Measurements from ENCODE around the gene NEUROD6.

Gene NEUROD6

DNA sequence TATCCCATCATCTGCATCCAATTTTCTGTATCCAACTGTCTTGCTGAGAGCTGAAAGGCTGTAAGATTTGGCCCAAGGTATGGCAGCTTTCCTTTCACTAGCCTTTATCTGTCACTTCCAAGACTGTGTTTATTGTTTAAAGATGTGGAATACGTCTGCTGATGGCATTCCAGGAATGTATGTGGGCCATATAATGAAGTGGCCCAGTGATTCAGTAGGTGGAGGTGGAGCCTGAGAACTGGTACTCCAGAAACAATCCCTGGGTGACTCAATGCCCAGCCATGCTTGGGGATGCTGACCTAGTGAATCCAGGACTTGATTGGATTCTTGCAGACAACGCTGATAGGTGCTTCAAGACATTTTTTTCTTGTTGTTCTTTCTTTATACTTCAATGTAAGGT lies 13.5 kb downstream of the NEUROD6 start:
- no peak for DNase-seq

DNA sequence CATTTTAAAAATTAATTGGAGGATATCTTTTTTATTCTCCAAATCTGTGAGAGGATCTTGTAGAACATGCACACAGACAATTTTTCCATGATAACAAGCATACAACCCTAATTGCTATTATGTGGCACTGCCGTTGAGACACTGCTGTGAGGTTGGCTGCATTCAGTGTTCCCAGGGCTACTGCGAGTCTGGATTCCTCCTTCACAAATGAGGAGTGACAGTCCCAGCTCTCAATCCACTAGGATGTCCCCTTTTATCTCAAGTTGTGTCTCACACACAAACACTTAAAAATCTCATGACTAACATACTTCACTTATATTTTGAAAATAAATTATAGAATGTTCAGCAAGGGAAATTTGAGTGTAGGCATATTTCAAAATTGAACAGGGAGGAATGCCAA lies 14.1 kb downstream of the NEUROD6 start:
- no peak for DNase-seq

DNA sequence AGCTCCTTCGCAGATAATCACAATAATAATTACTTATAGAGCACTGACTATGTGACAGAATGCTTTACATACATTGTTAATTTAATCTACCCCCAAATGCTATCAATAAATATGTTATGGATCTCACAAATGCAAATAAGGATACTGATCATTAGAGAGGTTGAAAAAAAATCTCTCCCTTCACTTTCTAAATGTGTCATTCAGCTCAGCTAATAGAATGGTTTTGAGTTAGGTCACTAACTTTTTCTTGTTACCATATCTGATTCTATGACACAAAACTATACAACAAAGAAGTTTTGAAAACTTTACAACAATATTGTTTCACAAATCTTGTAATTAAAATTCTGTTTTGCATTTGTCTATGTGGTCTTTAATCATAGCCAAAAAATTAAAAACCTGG lies 17.4 kb downstream of the NEUROD6 start:
- DNase-seq = no peak

DNA sequence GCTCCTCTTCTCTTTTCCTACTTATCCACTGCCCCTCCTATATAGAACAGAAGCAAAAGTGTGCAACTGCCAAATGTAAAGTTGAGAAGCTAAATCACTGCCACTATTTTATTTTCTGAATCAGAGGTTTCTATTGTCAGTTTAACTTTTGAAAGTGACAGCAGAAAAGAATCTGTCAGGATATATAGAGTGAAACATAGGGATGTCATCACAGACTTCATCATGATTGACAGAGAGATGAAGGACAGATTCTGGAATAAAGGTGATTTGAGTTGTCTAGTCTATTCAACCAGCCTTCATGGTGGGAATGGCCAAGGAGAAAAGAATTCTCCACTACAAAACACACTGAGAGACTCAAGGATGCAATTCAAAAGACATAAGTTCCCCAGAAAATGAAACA lies 19.9 kb downstream of the NEUROD6 start:
- no peak for DNase-seq

DNA sequence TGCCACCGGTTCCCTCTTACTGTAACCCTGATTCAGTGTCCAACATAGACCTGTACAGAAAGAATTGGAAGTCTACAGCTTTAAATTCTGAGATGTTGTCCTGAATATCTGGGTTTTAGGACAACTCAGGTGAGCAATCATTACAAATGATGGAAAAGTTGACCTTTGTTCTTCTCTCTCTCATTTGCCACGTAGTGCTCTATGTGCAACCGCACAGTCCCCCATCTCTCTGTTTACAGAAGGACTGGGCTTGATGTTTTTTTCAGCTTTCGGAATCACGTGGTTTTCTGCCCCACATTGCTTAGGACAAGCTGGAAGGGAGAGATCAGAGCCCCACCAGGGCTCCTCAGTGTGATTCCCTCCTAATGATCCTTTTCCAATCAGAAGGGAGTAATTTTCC lies 22.2 kb downstream of the NEUROD6 start:
- DNase-seq = no peak

DNA sequence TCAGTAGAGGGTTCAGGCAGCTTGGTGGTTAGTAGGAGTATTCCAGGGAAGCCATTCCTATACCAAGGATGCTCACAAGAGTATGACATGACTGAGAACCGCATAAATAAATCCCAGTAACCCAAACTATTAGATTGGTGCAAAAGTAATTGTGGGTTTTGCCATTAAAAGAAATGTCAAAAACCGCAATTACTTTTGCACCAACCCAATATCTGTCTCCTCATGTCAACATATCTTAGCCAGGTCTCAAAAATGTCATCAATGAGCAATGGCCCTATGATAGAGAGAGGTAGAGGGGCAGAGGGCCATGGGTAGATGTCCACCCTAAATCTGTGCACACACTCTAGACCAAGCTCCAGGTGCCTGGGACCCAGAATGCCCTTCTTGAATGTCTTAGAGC lies 23.6 kb downstream of the NEUROD6 start:
- no peak for DNase-seq

DNA sequence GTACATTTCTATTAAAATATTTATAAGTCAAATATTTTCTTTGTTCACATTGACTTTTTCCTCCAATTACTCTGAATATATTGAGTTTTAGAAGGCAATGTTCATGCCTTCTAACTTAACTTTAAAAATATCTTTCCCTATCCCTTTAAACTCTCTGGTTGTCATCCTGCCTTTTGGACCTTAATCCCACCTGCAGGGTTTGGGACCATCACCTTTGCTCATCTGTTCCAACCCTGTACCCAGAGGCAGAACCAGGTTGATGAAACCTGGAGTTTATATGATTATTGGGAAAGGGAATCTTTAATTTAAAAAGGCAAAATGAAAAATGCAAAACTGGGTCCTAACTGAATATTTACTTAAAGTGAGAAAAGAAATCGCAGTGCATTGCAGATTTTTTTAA lies 24.8 kb downstream of the NEUROD6 start:
- no peak for DNase-seq

DNA sequence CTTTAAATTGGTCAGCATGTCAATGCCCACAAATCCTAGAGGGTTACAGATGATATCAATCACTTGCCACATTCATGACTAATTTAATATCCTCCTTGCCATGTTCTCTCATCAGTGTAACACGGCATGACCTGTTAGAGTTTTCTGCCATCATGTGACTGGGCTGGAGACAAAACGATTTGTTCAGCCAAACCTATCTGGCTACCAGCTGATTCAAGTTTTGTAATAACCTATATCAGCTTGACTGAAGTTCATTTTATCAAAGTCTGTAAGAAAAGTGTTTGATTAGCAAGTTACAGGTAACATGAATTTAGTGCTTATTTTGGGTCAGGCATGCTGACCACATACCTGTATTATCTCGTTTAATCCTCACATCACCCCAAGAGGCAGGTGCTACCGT lies 25.7 kb downstream of the NEUROD6 start:
- no peak for DNase-seq

DNA sequence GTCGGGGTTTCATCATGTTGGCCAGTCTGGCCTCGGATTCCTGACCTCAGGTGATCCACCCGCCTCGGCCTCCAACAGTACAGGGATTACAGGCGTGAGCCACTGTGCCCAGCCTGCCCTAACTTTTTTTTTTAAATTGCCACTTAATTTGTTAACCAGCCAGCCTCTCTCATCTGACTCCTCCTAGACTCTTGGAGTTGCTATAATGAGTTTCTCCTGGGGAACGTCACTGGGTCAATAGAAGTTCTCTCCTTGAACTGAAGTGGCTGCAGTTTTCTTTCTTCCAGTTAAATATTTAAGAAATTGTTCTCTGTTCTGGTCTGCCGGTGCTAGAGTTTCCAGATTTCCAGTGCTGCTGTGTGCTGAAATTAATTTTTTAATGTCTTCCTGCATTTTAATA lies 27.6 kb downstream of the NEUROD6 start:
- DNase-seq = no peak

DNA sequence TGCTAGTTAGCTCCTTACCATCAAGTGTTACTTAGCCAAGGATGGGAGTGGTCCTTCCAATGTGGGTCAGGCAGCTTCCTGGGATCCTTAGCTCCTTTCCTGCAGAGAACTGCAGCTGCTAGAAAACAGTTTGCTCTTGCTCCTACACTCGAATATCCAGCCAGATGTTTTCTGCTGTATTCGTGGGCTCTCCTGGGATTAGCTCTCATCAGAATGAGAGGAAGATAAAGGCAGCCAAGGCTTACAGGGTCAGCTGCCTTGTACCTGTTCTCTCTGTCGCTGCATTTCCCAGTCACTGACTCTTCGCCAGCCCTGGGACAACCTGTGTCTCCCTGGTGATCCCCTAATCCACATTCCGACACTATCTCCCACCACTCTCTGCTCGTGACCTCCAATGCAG lies 29.0 kb downstream of the NEUROD6 start:
- DNase-seq = no peak

DNA sequence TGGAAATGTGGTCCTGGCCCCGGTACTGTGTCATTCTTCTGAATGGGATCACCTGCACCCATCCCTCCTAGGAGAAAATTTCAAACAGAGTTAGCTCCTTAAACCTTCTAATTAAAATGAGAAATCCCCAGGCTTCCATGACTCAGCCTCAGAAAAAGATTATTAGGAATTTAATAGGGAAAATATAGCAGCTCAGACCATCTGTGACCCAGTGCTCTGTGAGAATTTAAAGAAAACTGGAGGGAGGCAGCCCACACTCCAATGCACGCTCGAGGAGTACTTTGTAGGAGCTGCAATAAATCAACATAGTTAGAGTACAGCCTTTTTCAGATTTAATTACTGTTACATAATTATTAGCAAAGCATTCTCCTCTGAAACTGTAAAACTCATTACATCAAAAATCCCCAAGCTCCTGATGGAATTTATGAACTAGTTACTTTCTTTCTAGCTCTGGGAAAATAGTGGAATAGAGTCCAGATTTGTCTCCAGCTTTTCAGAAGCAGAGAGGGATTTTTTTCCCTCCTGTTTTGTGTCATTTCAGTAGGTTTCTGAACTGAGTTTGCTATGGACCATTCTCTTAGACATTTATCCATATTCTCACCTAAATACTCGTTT lies 30.1 kb downstream of the NEUROD6 start:
- DNase-seq = no peak

DNA sequence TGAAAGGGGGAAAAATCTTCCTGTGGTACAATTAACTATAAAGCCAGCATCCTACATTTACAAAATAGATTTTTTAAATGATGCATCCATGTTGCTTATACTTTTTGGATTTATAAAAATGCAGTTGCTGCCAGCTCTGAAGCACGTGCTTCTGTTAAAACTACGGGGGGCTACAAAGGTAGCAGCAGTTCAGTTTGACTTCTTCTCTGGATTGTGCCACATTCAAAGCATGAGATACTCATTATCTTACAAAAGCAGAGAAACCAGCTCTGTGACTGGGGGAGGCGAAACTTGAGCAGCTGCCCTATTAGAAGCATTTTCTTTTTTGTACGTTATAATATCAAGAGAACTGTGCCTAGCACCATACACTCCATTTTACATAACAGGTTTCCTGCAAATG lies 31.1 kb downstream of the NEUROD6 start:
- DNase-seq = no peak

DNA sequence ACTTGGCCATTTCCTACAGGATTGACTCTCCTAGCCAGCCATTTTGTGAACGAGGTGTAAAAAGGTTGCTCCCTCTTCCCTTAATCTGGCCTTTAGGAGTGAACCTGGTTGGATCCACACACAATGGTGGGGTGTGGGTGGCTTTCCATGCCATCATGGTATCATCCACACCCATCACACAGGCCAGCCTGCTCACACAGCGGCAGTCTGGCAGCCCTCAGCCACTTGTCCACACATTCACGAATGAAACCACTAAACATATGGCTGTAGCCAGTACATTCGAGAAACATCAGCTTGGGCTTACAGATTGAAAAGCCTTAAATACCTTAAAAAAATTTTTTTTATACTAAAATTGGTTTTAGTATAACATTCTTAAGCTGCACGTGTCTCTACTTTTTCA lies 31.9 kb downstream of the NEUROD6 start:
- no peak for DNase-seq

DNA sequence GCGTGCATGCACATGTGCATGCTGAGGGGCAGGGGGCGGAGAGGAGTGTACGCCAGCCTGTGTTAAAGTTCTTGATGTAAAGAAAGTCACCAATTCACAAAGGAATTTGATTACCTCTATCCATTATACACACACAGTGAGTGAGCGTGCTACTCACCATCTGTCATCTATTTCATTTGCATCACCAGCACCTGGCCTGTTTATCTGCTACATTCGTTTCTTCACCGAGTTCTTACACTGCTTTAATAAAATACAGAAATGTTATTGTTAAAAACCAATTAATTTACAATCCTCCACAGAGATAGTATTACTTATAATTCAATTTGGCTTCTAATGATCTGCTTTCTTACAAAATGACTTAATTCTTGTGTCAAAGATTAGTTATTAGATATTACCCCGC lies 32.6 kb downstream of the NEUROD6 start:
- no peak for DNase-seq

DNA sequence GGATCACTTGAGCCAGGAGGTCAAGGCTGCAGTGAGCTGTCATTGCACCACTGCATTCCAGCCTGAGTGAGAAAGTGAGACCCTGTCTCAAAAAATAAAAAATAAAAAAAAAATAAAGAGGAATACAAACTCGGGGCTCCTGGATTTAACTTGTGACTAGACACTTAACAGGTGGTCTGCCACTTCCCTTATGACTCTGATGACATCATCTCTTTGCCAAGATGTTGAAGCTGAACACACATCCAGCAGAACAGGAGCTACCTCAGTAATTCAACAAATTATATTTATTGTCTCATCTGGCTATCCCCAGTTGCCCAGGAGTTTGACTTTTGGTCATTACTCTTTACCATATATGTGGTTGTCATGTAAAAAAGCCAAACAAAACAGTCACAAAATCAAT lies 35.3 kb downstream of the NEUROD6 start:
- no peak for DNase-seq

DNA sequence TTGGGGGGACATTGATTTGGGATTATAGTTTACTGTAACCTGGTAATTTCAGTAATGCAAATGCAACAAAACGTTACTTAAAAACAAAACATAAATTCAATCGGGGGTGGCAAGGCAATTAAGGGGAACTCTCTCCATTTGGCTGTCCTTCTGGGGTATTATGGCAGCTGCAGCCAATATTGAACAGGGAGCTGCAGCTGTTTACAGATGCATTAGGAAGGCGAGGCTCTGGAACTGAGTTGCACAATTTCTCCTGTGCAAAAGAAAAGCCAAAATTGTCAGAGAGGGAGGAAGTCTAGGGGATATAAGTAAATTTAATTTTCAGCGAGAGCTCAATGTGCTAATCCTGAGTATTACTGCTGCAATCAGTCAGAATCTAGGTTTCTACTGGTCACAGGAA lies 36.1 kb downstream of the NEUROD6 start:
- DNase-seq = no peak

DNA sequence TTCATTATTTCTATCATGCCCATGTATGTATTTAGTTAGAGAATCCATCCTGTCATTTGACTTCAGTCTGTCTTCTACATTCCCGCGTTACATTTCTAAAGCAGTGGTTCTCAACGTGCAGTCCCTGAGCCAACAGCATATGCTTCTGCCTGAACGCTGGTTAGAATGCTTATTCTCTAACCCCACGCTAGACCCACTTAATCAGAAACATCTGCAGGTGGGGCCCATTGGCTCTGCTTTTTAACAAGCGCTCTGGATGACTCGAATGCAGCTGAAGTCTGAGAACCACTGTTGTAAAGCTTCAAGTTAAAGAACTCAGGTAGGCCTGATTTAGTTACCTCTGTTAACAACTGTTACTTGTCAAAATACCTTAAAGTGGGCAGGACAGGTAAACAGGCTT lies 38.2 kb downstream of the NEUROD6 start:
- DNase-seq = no peak

DNA sequence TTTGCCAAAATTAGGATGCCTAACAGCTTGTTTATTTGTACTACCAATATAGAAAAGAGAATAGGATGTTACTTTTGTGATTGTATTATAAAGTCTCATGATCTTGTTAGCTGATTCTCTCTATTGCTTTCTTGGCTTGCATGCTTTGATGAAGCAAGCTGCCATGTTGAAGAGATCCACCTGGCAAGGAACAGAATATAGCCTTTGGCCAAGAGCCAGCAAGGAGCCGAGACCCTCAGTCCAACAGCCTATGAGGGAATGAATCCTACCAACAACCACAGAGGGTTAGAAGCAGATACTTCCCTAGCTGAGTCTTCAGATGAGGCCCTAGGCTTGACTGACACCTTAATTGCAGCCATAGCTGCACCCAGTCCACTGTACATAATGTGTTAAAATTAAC lies 41.2 kb downstream of the NEUROD6 start:
- DNase-seq = no peak

DNA sequence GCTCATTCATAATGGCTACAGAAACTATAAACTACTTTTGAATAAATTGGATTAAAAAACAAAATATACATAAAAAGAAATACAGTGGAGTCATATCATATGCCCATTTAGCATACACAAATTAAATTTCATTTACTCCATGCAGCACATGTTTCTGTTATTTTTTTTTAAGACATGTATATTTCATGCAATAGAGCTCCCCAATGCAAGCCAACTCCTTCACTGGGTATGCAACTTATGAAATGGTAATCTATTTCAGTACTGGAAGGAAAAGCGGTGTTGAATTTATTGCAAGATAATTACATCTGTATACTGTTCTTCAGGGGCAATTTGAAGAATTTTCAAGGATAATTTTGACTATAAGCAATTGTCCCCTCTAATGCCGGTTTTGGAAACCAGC lies 49.9 kb downstream of the NEUROD6 start:
- no peak for DNase-seq

Data from midbrain (tissue), 1 donor.